Nephron (organoid): ENCODE data around the gene BTBD17.

ENCODE experiments used
- H3K27ac Mint-ChIP-seq, 3 experiments: 2 replicates each; pipeline ENCODE4 v1.8.0; 2020; ENCODE audit warnings: mixed read lengths in 3 of 3, mild to moderate bottlenecking in 2 of 3, moderate library complexity in 1 of 3
- H3K27me3 Mint-ChIP-seq: 2 replicates; pipeline ENCODE4 v1.8.0; 2021; ENCODE audit warnings: low read depth, mild to moderate bottlenecking, moderate library complexity, mixed read lengths
- H3K36me3 Mint-ChIP-seq: 2 replicates; pipeline ENCODE4 v1.8.0; 2020; ENCODE audit warnings: low read depth, mixed read lengths
- H3K4me1 Mint-ChIP-seq: 2 replicates; pipeline ENCODE4 v1.8.0; 2020; ENCODE audit warnings: mixed read lengths
- H3K4me3 Mint-ChIP-seq, 3 experiments: 2 replicates each; pipeline ENCODE4 v1.8.0; 2020; ENCODE audit warnings: mild to moderate bottlenecking in 3 of 3, mixed read lengths in 3 of 3, moderate library complexity in 2 of 3
- H3K9me3 Mint-ChIP-seq: 2 replicates; pipeline ENCODE4 v1.8.0; 2020; ENCODE audit warnings: mixed read lengths
- TF ChIP-seq, protein P1 (sequence below), 3 experiments: fragments of 200-600 bp; sonication (generic); IDR thresholded peaks; one replicate each; pipeline ENCODE4 v1.5.0; 2021; ENCODE audit warnings: antibody characterized with exemption in 3 of 3; ENCODE audit not compliant: unreplicated experiment in 3 of 3

BTBD17 gene

DNA sequence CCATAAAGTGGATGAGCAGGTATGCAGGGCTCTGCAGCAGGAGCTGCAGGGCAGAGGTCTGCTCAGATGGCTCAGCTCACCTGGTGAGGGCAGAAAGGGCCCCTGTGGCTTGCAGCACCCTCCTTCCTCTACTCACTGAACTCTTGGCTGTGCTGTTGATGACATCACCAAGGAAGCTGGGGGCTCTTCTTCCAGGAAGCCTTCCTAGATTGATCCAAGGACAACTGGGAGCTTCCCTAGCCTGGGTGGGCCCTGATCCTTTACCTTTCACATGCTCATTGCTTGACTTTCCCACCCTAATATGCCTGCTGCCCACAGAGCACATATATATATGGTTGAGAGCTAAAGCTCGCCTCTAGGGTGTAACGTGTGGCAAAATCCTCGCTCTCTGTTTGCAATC is 33.2 kb downstream of the BTBD17 start:
- TF ChIP-seq, protein P1, sequence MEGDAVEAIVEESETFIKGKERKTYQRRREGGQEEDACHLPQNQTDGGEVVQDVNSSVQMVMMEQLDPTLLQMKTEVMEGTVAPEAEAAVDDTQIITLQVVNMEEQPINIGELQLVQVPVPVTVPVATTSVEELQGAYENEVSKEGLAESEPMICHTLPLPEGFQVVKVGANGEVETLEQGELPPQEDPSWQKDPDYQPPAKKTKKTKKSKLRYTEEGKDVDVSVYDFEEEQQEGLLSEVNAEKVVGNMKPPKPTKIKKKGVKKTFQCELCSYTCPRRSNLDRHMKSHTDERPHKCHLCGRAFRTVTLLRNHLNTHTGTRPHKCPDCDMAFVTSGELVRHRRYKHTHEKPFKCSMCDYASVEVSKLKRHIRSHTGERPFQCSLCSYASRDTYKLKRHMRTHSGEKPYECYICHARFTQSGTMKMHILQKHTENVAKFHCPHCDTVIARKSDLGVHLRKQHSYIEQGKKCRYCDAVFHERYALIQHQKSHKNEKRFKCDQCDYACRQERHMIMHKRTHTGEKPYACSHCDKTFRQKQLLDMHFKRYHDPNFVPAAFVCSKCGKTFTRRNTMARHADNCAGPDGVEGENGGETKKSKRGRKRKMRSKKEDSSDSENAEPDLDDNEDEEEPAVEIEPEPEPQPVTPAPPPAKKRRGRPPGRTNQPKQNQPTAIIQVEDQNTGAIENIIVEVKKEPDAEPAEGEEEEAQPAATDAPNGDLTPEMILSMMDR (IDR thresholded peaks at IDR 0.05; ENCODE audit: unreplicated experiment in 3 of 3) = no peak
- Mint-ChIP-seq H3K9me3 (no peaks in the 10 kb centered on the region), H3K27ac (no peak overlapping the region), H3K36me3 (no peaks in the 10 kb centered on the region), H3K4me3 (no peak overlapping the region), H3K27me3 (peaks cover 65% of the 10 kb centered on the region), H3K4me1 (peaks cover 23% of the 10 kb centered on the region)

DNA sequence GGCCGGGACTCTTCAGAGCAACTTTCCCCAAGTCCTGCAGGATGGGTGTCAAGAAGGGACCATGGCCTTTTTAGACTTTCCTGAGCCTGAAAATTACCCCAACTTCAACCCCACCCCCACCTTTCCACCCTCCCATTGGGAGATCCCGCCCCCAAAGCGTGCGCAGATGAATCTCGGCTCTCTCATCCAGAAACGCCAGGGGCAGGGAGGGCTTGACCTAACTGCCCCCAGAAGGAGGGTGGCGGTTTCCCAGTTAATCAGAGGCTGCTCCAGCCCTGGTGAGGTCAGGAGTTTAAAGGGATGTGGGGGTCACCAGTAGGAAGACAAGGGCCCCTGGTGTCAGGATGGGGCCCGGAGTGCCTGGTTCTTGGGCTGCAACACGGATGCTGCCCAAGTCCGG is 35.2 kb downstream of the BTBD17 start:
- peaks cover 9% of the 10 kb centered on the region for H3K4me1 Mint-ChIP-seq
- no peak overlapping the region for H3K27ac Mint-ChIP-seq
- TF ChIP-seq, protein P1 (IDR thresholded peaks at IDR 0.05; ENCODE audit: unreplicated experiment in 3 of 3) = no peak
- peak overlapping the region; percentile 10 to 45 (median 44) for H3K4me3 Mint-ChIP-seq
- peaks cover 76% of the 10 kb centered on the region for H3K27me3 Mint-ChIP-seq
- H3K9me3 Mint-ChIP-seq = no peaks in the 10 kb centered on the region
- H3K36me3 Mint-ChIP-seq = no peaks in the 10 kb centered on the region

DNA sequence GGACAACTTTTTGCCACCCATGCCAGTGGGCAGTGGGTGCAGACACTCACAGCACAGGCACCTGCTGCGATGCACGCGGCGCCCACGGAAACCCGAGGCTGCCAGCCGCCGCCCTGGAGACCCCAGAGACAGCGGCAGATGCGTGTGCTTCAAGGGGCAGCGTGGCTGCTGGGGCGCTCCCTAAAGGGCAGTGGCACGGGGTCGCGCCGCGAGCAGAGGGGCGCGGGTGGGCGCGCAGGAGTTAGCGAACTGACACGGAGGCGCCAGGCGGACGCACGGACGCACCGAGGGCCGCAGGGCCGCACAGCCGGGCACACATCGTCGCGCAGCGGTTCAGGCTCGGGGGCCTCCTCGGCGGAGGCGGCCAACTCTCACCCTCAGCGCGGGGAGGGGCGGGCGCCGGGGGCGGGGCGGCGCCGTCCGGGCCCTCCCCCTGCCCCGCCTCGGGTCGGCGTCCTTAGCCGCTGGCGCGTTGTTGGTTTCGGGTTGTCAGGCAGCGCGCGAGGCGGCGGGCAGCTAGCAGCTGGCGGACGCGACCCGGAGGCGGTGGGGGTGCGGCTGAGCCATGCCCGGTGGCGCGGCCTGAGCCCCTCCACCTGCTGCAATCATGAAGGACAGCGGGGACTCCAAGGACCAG is 35.8 kb downstream of the BTBD17 start, which contains the start of gene KIF19:
Gene KIF19, plus strand, starts transcription at position 484 of the 637 bp plus-strand sequence. Its CDS starts 124 bp downstream, at position 608.
- TF ChIP-seq, protein P1 (IDR thresholded peaks at IDR 0.05; ENCODE audit: unreplicated experiment in 3 of 3) = no peak
- Mint-ChIP-seq H3K4me3 (peak within 1 kb of the TSS; percentile 48 to 67 (median 53)), H3K9me3 (no peaks in the 10 kb centered on the region), H3K36me3 (no peaks in the 10 kb centered on the region), H3K27ac (no peak within 1 kb of the TSS), H3K4me1 (peaks cover 9% of the 10 kb centered on the region), H3K27me3 (peaks cover 78% of the 10 kb centered on the region)

DNA sequence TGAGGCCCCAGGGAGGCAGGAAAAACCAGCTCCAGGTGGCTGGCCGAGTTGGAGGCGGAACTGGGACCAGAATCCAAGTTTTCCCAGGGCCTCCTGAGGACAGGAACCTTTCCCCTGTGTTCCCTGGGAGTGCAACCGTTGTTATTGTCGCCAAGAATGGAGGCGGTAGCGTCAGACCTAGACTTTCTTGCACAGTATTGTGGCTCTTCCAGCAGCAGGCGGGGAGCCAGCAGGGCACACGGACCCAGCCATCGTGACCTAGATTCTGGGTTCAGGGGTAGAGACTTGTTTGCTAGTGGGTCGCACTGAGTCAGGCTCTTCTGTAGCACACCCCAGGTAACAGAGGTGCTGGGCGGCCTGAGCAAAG is 36.3 kb downstream of the BTBD17 start:
- Mint-ChIP-seq H3K27me3 (peaks cover 79% of the 10 kb centered on the region), H3K27ac (no peak overlapping the region), H3K4me3 (peak overlapping the region; percentile 48 to 64 (median 53)), H3K4me1 (peaks cover 9% of the 10 kb centered on the region), H3K9me3 (no peaks in the 10 kb centered on the region), H3K36me3 (no peaks in the 10 kb centered on the region)
- TF ChIP-seq, protein P1 (IDR thresholded peaks at IDR 0.05; ENCODE audit: unreplicated experiment in 3 of 3) = no peak

DNA sequence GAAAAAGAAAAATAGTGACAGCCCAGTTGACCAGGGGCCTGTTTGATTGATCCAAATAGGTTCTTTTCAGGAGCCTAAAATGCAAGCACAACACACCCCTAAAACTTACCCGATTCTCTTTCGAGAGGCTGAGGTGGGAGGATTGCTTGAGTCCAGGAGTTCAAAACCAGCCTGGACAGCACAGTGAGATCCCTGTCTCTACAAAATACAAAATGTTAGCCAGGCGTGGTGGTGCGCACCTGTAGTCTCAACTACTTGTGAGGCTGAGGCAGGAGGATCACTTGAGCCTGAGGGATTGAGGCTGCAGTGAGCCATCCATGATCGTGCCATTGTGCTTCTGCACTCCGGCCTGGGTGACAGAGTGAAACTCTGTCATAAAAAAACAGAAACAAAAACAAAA is 37.1 kb downstream of the BTBD17 start:
- Mint-ChIP-seq H3K27ac (no peak overlapping the region), H3K36me3 (no peaks in the 10 kb centered on the region), H3K9me3 (no peaks in the 10 kb centered on the region), H3K4me1 (peaks cover 9% of the 10 kb centered on the region), H3K4me3 (no peak overlapping the region), H3K27me3 (peaks cover 80% of the 10 kb centered on the region)
- TF ChIP-seq, protein P1 (IDR thresholded peaks at IDR 0.05; ENCODE audit: unreplicated experiment in 3 of 3) = no peak

DNA sequence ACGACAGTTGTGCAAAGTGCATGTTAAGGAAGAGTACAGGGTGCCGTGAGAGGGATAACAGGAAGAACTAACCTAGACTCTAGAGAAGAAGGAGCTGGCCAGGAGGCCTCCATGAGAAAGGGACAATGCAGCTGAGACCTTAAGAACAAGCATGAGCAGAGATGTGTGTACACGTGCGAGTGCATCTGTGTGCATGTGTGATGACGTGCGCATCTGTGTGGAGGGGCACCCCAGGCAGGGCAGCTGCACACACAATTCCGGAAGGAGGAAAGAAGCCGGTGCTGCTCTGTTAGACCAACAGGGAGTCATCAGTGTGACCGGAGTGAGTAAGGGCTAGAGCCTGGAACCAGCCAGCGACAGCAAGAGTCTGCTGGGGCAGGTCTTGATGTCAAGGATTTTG is 43.3 kb downstream of the BTBD17 start:
- H3K9me3 Mint-ChIP-seq = peaks cover 3% of the 10 kb centered on the region
- H3K27me3 Mint-ChIP-seq = peaks cover 54% of the 10 kb centered on the region
- no peaks in the 10 kb centered on the region for H3K4me1 Mint-ChIP-seq
- H3K36me3 Mint-ChIP-seq = no peaks in the 10 kb centered on the region
- TF ChIP-seq, protein P1 (IDR thresholded peaks at IDR 0.05; ENCODE audit: unreplicated experiment in 3 of 3) = no peak
- no peak overlapping the region for H3K27ac Mint-ChIP-seq
- H3K4me3 Mint-ChIP-seq = no peak overlapping the region
